HEK293 (cell line): Measurements from ENCODE around the gene TMEM183A.

Experiments used
- CTCF ChIA-PET: fragments of 350-600 bp; formaldehyde crosslinking; extraction: SDS; loops from one replicate; lab custom pipeline; 2021; ENCODE audit warnings: antibody characterized with exemption; lab: Yijun Ruan, JAX
- POLR2A ChIA-PET: fragments of 300-600 bp; formaldehyde crosslinking; extraction: SDS; loops from one replicate; lab custom pipeline; 2020; ENCODE audit warnings: antibody characterized with exemption, inconsistent platforms; lab: Yijun Ruan, JAX
- H3K27ac ChIP-seq: fragments of 200-500 bp; sonication (Bioruptor generic); 2 replicates; pipeline ENCODE4 v1.5.1; 2014; ENCODE audit warnings: low read depth, low read length, control low read depth, inconsistent platforms; ENCODE audit errors: extremely low read depth
- H3K36me3 ChIP-seq, 2 experiments: fragments of 200-500 bp in 1 of 2; sonication (Bioruptor generic) in 1 of 2; 1 replicate in 1 of 2; 2 replicates in 1 of 2; pipeline ENCODE4 v1.5.1; 2014 to 2017; ENCODE audit warnings: inconsistent platforms in 2 of 2, low read length in 2 of 2; ENCODE audit not compliant: control insufficient read depth in 2 of 2, insufficient read depth in 1 of 2
- H3K4me1 ChIP-seq: fragments of 200-500 bp; sonication (Bioruptor generic); 2 replicates; pipeline ENCODE4 v1.5.1; 2014; ENCODE audit warnings: mild to moderate bottlenecking, low read length, inconsistent platforms; ENCODE audit not compliant: control insufficient read depth, insufficient read depth
- H3K4me3 ChIP-seq: 2 replicates; pipeline ENCODE4 v1.5.1; 2011; ENCODE audit warnings: low read depth, mild to moderate bottlenecking, control low read depth, low read length, moderate library complexity
- H3K9me3 ChIP-seq: fragments of 200-500 bp; sonication (Bioruptor generic); 2 replicates; pipeline ENCODE4 v1.5.1; 2014; ENCODE audit warnings: low read depth, low read length, inconsistent platforms; ENCODE audit not compliant: control insufficient read depth, insufficient read depth
- GLI2 ChIP-seq: fragments of 450-650 bp; formaldehyde crosslinking; IDR thresholded peaks from 2 replicates; pipeline ENCODE4; 2017; ENCODE audit warnings: missing biosample characterization, missing genetic modification characterization, low read depth, borderline replicate concordance
- INSM2 ChIP-seq: fragments of 450-650 bp; formaldehyde crosslinking; IDR thresholded peaks from 2 replicates; pipeline ENCODE4 v1.5.1; 2016; ENCODE audit warnings: missing biosample characterization, missing genetic modification characterization
- ZBTB10 ChIP-seq: fragments of 450-650 bp; formaldehyde crosslinking; IDR thresholded peaks from 2 replicates; pipeline ENCODE4 v1.5.1; 2016; ENCODE audit warnings: missing biosample characterization, missing genetic modification characterization
- ZFP3 ChIP-seq: fragments of 450-650 bp; formaldehyde crosslinking; IDR thresholded peaks from 2 replicates; pipeline ENCODE4 v1.5.1; 2016; ENCODE audit warnings: low read depth, missing biosample characterization, missing genetic modification characterization
- ZNF112 ChIP-seq: fragments of 450-650 bp; formaldehyde crosslinking; IDR thresholded peaks from 2 replicates; pipeline ENCODE4 v1.5.0; 2017; ENCODE audit warnings: missing biosample characterization, missing genetic modification characterization
- ZNF138 ChIP-seq: fragments of 450-650 bp; formaldehyde crosslinking; IDR thresholded peaks from 2 replicates; pipeline ENCODE4 v1.5.1; 2016; ENCODE audit warnings: missing biosample characterization, missing genetic modification characterization, borderline replicate concordance
- ZNF146 ChIP-seq: fragments of 450-650 bp; formaldehyde crosslinking; IDR thresholded peaks from 2 replicates; pipeline ENCODE4 v1.5.1; 2016; ENCODE audit warnings: missing biosample characterization, missing genetic modification characterization
- ZNF169 ChIP-seq: fragments of 450-650 bp; formaldehyde crosslinking; IDR thresholded peaks from 2 replicates; pipeline ENCODE4 v1.5.1; 2016; ENCODE audit warnings: missing biosample characterization, missing genetic modification characterization
- ZNF248 ChIP-seq: fragments of 450-650 bp; formaldehyde crosslinking; IDR thresholded peaks from 2 replicates; pipeline ENCODE4 v1.5.1; 2017; ENCODE audit warnings: missing biosample characterization, missing genetic modification characterization
- ZNF488 ChIP-seq: fragments of 450-650 bp; formaldehyde crosslinking; IDR thresholded peaks from 2 replicates; pipeline ENCODE4 v1.5.1; 2016; ENCODE audit warnings: missing biosample characterization, missing genetic modification characterization
- ZNF610 ChIP-seq: fragments of 450-650 bp; formaldehyde crosslinking; IDR thresholded peaks from 2 replicates; pipeline ENCODE4 v1.5.1; 2016; ENCODE audit warnings: missing biosample characterization, missing genetic modification characterization, borderline replicate concordance
- ZNF658 ChIP-seq: fragments of 450-650 bp; formaldehyde crosslinking; IDR thresholded peaks from 2 replicates; pipeline ENCODE4; 2016; ENCODE audit warnings: missing biosample characterization, missing genetic modification characterization
- TF ChIP-seq, protein P1 (sequence below): fragments of 450-650 bp; formaldehyde crosslinking; conservative IDR thresholded peaks from 2 replicates; pipeline ENCODE4 v1.5.1; 2016; ENCODE audit warnings: low read depth, missing biosample characterization, missing genetic modification characterization

TMEM183A gene

GRCh38 chr1:203058676-203058935, 51.4 kb downstream of the TMEM183A start:
- no peaks in the 10 kb centered on the region for H3K9me3 ChIP-seq
- POLR2A ChIA-PET, result no interaction called here
- TF ChIP-seq ZNF146, result no peak
- TF ChIP-seq ZNF138 (tag by site-specific recombination), result no peak
- TF ChIP-seq ZNF658 (tag by site-specific recombination), result no peak
- TF ChIP-seq, all 188 proteins: peak for 0
- Histone ChIP-seq H3K36me3 (no peaks in the 10 kb centered on the region), H3K4me1 (no peaks in the 10 kb centered on the region), H3K4me3 (no peak overlapping the region), H3K27ac (no peak overlapping the region)
- CTCF ChIA-PET, result interaction anchor here (0.6 to 12.9 kb wide), 2 partner anchors 17 to 183 kb away, joined by 3 to 169 read pairs; no protein-coding TSS in a partner anchor

DNA sequence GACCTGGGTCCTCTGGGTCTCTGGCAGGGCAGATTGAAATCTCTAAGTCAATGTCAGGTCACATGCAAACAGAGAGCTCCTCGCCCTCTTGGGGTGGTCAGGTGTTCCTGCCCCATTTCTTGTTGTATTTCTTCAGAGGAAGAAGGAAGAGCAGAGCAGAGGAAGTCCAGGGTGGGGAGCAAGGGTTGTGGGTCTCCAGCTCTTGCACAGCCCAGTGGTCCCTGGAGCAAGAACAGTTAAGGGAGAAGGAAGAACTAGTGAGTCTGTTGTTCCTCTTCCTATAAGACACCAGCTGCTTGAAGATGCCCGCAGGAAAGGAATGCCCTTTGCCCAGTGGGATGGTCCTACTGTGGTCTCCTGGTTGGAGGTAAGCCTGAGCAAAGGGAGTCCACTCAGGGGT, 52.3 kb downstream of the TMEM183A start:
- no peaks in the 10 kb centered on the region for H3K4me1 ChIP-seq
- POLR2A ChIA-PET, result no interaction called here
- H3K4me3 ChIP-seq, result no peak overlapping the region
- TF ChIP-seq INSM2 (tag by site-specific recombination) (no peak), ZNF248 (tag by site-specific recombination) (no peak), ZBTB10 (tag by site-specific recombination) (no peak), ZNF169 (tag by site-specific recombination) (no peak), ZFP3 (tag by site-specific recombination) (no peak), ZNF658 (tag by site-specific recombination) (no peak), ZNF610 (tag by site-specific recombination) (no peak), ZNF112 (no peak), ZNF488 (no peak), GLI2 (tag by site-specific recombination) (no peak)
- TF ChIP-seq, protein P1, sequence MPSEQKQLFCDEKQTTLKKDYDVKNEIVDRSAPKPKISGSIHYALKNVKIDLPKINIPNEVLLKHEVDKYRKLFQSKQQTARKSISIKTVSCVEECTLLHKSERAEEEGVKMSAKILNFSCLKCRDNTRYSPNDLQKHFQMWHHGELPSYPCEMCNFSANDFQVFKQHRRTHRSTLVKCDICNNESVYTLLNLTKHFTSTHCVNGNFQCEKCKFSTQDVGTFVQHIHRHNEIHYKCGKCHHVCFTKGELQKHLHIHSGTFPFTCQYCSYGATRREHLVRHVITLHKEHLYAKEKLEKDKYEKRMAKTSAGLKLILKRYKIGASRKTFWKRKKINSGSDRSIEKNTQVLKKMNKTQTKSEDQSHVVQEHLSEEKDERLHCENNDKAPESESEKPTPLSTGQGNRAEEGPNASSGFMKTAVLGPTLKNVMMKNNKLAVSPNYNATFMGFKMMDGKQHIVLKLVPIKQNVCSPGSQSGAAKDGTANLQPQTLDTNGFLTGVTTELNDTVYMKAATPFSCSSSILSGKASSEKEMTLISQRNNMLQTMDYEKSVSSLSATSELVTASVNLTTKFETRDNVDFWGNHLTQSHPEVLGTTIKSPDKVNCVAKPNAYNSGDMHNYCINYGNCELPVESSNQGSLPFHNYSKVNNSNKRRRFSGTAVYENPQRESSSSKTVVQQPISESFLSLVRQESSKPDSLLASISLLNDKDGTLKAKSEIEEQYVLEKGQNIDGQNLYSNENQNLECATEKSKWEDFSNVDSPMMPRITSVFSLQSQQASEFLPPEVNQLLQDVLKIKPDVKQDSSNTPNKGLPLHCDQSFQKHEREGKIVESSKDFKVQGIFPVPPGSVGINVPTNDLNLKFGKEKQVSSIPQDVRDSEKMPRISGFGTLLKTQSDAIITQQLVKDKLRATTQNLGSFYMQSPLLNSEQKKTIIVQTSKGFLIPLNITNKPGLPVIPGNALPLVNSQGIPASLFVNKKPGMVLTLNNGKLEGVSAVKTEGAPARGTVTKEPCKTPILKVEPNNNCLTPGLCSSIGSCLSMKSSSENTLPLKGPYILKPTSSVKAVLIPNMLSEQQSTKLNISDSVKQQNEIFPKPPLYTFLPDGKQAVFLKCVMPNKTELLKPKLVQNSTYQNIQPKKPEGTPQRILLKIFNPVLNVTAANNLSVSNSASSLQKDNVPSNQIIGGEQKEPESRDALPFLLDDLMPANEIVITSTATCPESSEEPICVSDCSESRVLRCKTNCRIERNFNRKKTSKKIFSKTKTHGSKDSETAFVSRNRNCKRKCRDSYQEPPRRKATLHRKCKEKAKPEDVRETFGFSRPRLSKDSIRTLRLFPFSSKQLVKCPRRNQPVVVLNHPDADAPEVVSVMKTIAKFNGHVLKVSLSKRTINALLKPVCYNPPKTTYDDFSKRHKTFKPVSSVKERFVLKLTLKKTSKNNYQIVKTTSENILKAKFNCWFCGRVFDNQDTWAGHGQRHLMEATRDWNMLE (tag by site-specific recombination), result no peak
- CTCF ChIA-PET, result interaction anchor here (0.6 to 12.9 kb wide), 5 partner anchors 9 to 162 kb away, joined by 3 to 169 read pairs (median 3); no protein-coding TSS in a partner anchor
- H3K9me3 ChIP-seq, result no peaks in the 10 kb centered on the region
- H3K36me3 ChIP-seq, result no peaks in the 10 kb centered on the region
- H3K27ac ChIP-seq, result no peak overlapping the region
